Astrocyte (in vitro differentiated cells and primary cell): ENCODE data around the gene RARB.

Source experiments
- CTCF ChIP-seq: IDR thresholded peaks from 2 replicates; pipeline ENCODE4 v1.5.1; 2011; ENCODE audit warnings: low read depth, mild to moderate bottlenecking, inconsistent platforms, low read length, moderate library complexity; ENCODE audit not compliant: insufficient read depth
- EZH2 ChIP-seq: IDR thresholded peaks from 2 replicates; pipeline ENCODE4 v1.6.1; 2012; ENCODE audit warnings: mild to moderate bottlenecking, low read length, inconsistent platforms; ENCODE audit not compliant: insufficient read depth

- TF ChIP-seq CTCF (no peak), EZH2 (no peak)
These were observed 146.9 kb downstream of the RARB start for GRCh38 chr3:25575001-25575400.
